ENCODE results near the gene ITGA11. TPM values are rescaled to one million over a fixed set of nuclear protein-coding genes. Genes with fewer than 3 reads are reported as not detected.

The ITGA11 gene
- total RNA-seq, 5 donors from 2014 or later (not counting 1 experiment from before 2014, with no cell fraction given) = 0.07 to 0.95 (median 0.18) TPM; not detected in 2

GRCh38 chr15:68326711-68327354, 105.1 kb downstream of the ITGA11 start:
- ATAC-seq (replicated peaks in 1 of 4) (peak in 2 of 4 experiments; percentile 46 to 55), DNase-seq (peak in 1 of 35 experiments; percentile 37)
- peak overlapping the region in 1 of 2 donors; percentile 92 for H3K27ac Mint-ChIP-seq
- no peak overlapping the region for H3K27ac ChIP-seq (ENCODE audit: low read length)
- peaks cover 0 to 34% of the 10 kb centered on the region in 2 experiments for H3K27me3 ChIP-seq (replicated peaks in 1 of 2; ENCODE audit: control insufficient read depth in 2 of 2, extremely low read depth in 1 of 2, insufficient read depth in 2 of 2, low read length in 1 of 2)
- H3K4me1 ChIP-seq (ENCODE audit: control insufficient read depth in 1 of 2, extremely low read depth in 1 of 2, insufficient read depth in 2 of 2, low read length in 2 of 2) = peaks cover 24 to 31% of the 10 kb centered on the region in 2 experiments
- H3K27me3 Mint-ChIP-seq = peaks cover 0 to 12% of the 10 kb centered on the region in 2 donors
- 75% methylated on average over 8 of the region's 11 CpGs for WGBS (ENCODE audit: insufficient coverage)
- peaks cover 23 to 47% (median 32%) of the 10 kb centered on the region in 3 donors for H3K4me1 Mint-ChIP-seq
- peak overlapping the region in 1 of 3 donors; percentile 41 for H3K4me3 Mint-ChIP-seq
- H3K9me3 ChIP-seq = no peaks in the 10 kb centered on the region
- POLR2A ChIA-PET = no interaction called here
- no peaks in the 10 kb centered on the region for H3K36me3 ChIP-seq (ENCODE audit: control insufficient read depth in 2 of 2, extremely low read depth in 1 of 2, insufficient read depth in 1 of 2, low read length in 1 of 2)
- no peaks in the 10 kb centered on the region for H3K9me3 Mint-ChIP-seq
- H3K36me3 Mint-ChIP-seq = no peaks in the 10 kb centered on the region
- no peak overlapping the region for H3K4me3 ChIP-seq (ENCODE audit: control insufficient read depth in 1 of 2, extremely low read depth in 1 of 2, low read length in 1 of 2)
- CTCF ChIA-PET = no interaction called here

- no peaks in the 10 kb centered on the region for H3K36me3 ChIP-seq (ENCODE audit: control insufficient read depth in 2 of 2, extremely low read depth in 1 of 2, insufficient read depth in 1 of 2, low read length in 1 of 2)
- no peak for ATAC-seq (replicated peaks in 1 of 4)
- Mint-ChIP-seq H3K27ac (peak overlapping the region in 1 of 2 donors; percentile 92), H3K27me3 (peaks cover 0 to 8% of the 10 kb centered on the region in 2 donors), H3K9me3 (no peaks in the 10 kb centered on the region), H3K4me3 (no peak overlapping the region), H3K4me1 (peaks cover 23 to 47% (median 32%) of the 10 kb centered on the region in 3 donors), H3K36me3 (no peaks in the 10 kb centered on the region)
- no peak overlapping the region for H3K4me3 ChIP-seq (ENCODE audit: control insufficient read depth in 1 of 2, extremely low read depth in 1 of 2, low read length in 1 of 2)
- peaks cover 0 to 34% of the 10 kb centered on the region in 2 experiments for H3K27me3 ChIP-seq (replicated peaks in 1 of 2; ENCODE audit: control insufficient read depth in 2 of 2, extremely low read depth in 1 of 2, insufficient read depth in 2 of 2, low read length in 1 of 2)
- H3K9me3 ChIP-seq = no peaks in the 10 kb centered on the region
- no peak overlapping the region for H3K27ac ChIP-seq (ENCODE audit: low read length)
- peaks cover 24 to 31% of the 10 kb centered on the region in 2 experiments for H3K4me1 ChIP-seq (ENCODE audit: control insufficient read depth in 1 of 2, extremely low read depth in 1 of 2, insufficient read depth in 2 of 2, low read length in 2 of 2)
- WGBS (ENCODE audit: insufficient coverage) = 50% methylated on average over 3 of the region's 4 CpGs
- ChIA-PET CTCF (no interaction called here), POLR2A (no interaction called here)
- no peak for DNase-seq
Measured at GRCh38 chr15:68325726-68326125, 106.2 kb downstream of the ITGA11 start.

- DNase-seq (no peak), ATAC-seq (replicated peaks in 1 of 4) (no peak)
- Histone ChIP-seq H3K36me3 (ENCODE audit: control insufficient read depth in 2 of 2, extremely low read depth in 1 of 2, insufficient read depth in 1 of 2, low read length in 1 of 2) (no peaks in the 10 kb centered on the region), H3K4me3 (ENCODE audit: control insufficient read depth in 1 of 2, extremely low read depth in 1 of 2, low read length in 1 of 2) (no peak overlapping the region), H3K27me3 (replicated peaks in 1 of 2; ENCODE audit: control insufficient read depth in 2 of 2, extremely low read depth in 1 of 2, insufficient read depth in 2 of 2, low read length in 1 of 2) (peaks cover 0 to 40% of the 10 kb centered on the region in 2 experiments), H3K9me3 (no peaks in the 10 kb centered on the region), H3K4me1 (ENCODE audit: control insufficient read depth in 1 of 2, extremely low read depth in 1 of 2, insufficient read depth in 2 of 2, low read length in 2 of 2) (peaks cover 16 to 20% of the 10 kb centered on the region in 2 experiments), H3K27ac (ENCODE audit: low read length) (no peak overlapping the region)
- Mint-ChIP-seq H3K9me3 (no peaks in the 10 kb centered on the region), H3K27me3 (peaks cover 0 to 4% of the 10 kb centered on the region in 2 donors), H3K4me1 (peaks cover 11 to 26% (median 19%) of the 10 kb centered on the region in 3 donors), H3K27ac (peak overlapping the region in 1 of 2 donors; percentile 62), H3K4me3 (no peak overlapping the region), H3K36me3 (no peaks in the 10 kb centered on the region)
- 66% methylated on average over 7 of the region's 9 CpGs for WGBS (ENCODE audit: insufficient coverage)
- POLR2A ChIA-PET = no interaction called here
- CTCF ChIA-PET = no interaction called here
Measured at GRCh38 chr15:68322796-68323195, 109.2 kb downstream of the ITGA11 start.

GRCh38 chr15:68321229-68321628, 110.7 kb downstream of the ITGA11 start:
- 77% methylated on average over 4 of the region's 7 CpGs for WGBS (ENCODE audit: insufficient coverage)
- H3K4me3 ChIP-seq (ENCODE audit: control insufficient read depth in 1 of 2, extremely low read depth in 1 of 2, low read length in 1 of 2) = no peak overlapping the region
- Mint-ChIP-seq H3K27me3 (no peaks in the 10 kb centered on the region), H3K4me1 (peaks cover 0 to 14% (median 3%) of the 10 kb centered on the region in 3 donors), H3K4me3 (no peak overlapping the region), H3K27ac (no peak overlapping the region), H3K36me3 (no peaks in the 10 kb centered on the region), H3K9me3 (no peaks in the 10 kb centered on the region)
- peaks cover under 1 to 5% of the 10 kb centered on the region in 2 experiments for H3K4me1 ChIP-seq (ENCODE audit: control insufficient read depth in 1 of 2, extremely low read depth in 1 of 2, insufficient read depth in 2 of 2, low read length in 2 of 2)
- CTCF ChIA-PET = interaction anchor here (0.6 kb wide), 3 partner anchors 36 to 100 kb away, joined by 3 to 5 read pairs (median 3); no protein-coding TSS in a partner anchor
- no peak overlapping the region for H3K27ac ChIP-seq (ENCODE audit: low read length)
- DNase-seq = no peak
- POLR2A ChIA-PET = no interaction called here
- ATAC-seq (replicated peaks in 1 of 4) = no peak
- no peaks in the 10 kb centered on the region for H3K9me3 ChIP-seq
- no peaks in the 10 kb centered on the region for H3K36me3 ChIP-seq (ENCODE audit: control insufficient read depth in 2 of 2, extremely low read depth in 1 of 2, insufficient read depth in 1 of 2, low read length in 1 of 2)
- H3K27me3 ChIP-seq (replicated peaks in 1 of 2; ENCODE audit: control insufficient read depth in 2 of 2, extremely low read depth in 1 of 2, insufficient read depth in 2 of 2, low read length in 1 of 2) = peaks cover 0 to 30% of the 10 kb centered on the region in 2 experiments

GRCh38 chr15:68319997-68320396, 112.0 kb downstream of the ITGA11 start:
- Mint-ChIP-seq H3K4me3 (no peak overlapping the region), H3K9me3 (no peaks in the 10 kb centered on the region), H3K4me1 (peaks cover 0 to 6% (median 0%) of the 10 kb centered on the region in 3 donors), H3K27me3 (no peaks in the 10 kb centered on the region), H3K27ac (no peak overlapping the region), H3K36me3 (no peaks in the 10 kb centered on the region)
- ATAC-seq (replicated peaks in 1 of 4) = no peak
- no peaks in the 10 kb centered on the region for H3K4me1 ChIP-seq (ENCODE audit: control insufficient read depth in 1 of 2, extremely low read depth in 1 of 2, insufficient read depth in 2 of 2, low read length in 2 of 2)
- WGBS (ENCODE audit: insufficient coverage) = 94% methylated on average over 12 of the region's 12 CpGs
- peaks cover 0 to 31% of the 10 kb centered on the region in 2 experiments for H3K27me3 ChIP-seq (replicated peaks in 1 of 2; ENCODE audit: control insufficient read depth in 2 of 2, extremely low read depth in 1 of 2, insufficient read depth in 2 of 2, low read length in 1 of 2)
- ChIA-PET CTCF (no interaction called here), POLR2A (no interaction called here)
- H3K4me3 ChIP-seq (ENCODE audit: control insufficient read depth in 1 of 2, extremely low read depth in 1 of 2, low read length in 1 of 2) = no peak overlapping the region
- H3K9me3 ChIP-seq = no peaks in the 10 kb centered on the region
- no peaks in the 10 kb centered on the region for H3K36me3 ChIP-seq (ENCODE audit: control insufficient read depth in 2 of 2, extremely low read depth in 1 of 2, insufficient read depth in 1 of 2, low read length in 1 of 2)
- no peak overlapping the region for H3K27ac ChIP-seq (ENCODE audit: low read length)
- no peak for DNase-seq

GRCh38 chr15:68318931-68319909, 112.7 kb downstream of the ITGA11 start:
- CTCF ChIA-PET = no interaction called here
- no peaks in the 10 kb centered on the region for H3K9me3 ChIP-seq

More at GRCh38 chr15:68318931-68319909, 112.7 kb downstream of the ITGA11 start:
- DNase-seq (no peak), ATAC-seq (replicated peaks in 1 of 4) (no peak)
- Mint-ChIP-seq H3K4me3 (no peak overlapping the region), H3K4me1 (peaks cover 0 to 4% (median 0%) of the 10 kb centered on the region in 3 donors), H3K36me3 (no peaks in the 10 kb centered on the region), H3K27ac (no peak overlapping the region), H3K9me3 (no peaks in the 10 kb centered on the region), H3K27me3 (no peaks in the 10 kb centered on the region)
- Histone ChIP-seq H3K27me3 (replicated peaks in 1 of 2; ENCODE audit: control insufficient read depth in 2 of 2, extremely low read depth in 1 of 2, insufficient read depth in 2 of 2, low read length in 1 of 2) (peaks cover 0 to 31% of the 10 kb centered on the region in 2 experiments), H3K4me1 (ENCODE audit: control insufficient read depth in 1 of 2, extremely low read depth in 1 of 2, insufficient read depth in 2 of 2, low read length in 2 of 2) (no peaks in the 10 kb centered on the region), H3K36me3 (ENCODE audit: control insufficient read depth in 2 of 2, extremely low read depth in 1 of 2, insufficient read depth in 1 of 2, low read length in 1 of 2) (no peaks in the 10 kb centered on the region), H3K4me3 (ENCODE audit: control insufficient read depth in 1 of 2, extremely low read depth in 1 of 2, low read length in 1 of 2) (no peak overlapping the region), H3K27ac (ENCODE audit: low read length) (no peak overlapping the region)
- POLR2A ChIA-PET = no interaction called here
- WGBS (ENCODE audit: insufficient coverage) = 82% methylated on average over 13 of the region's 18 CpGs
